ENCODE data around the gene ZFPM1. TPM values are rescaled to one million over a fixed set of nuclear protein-coding genes. Genes with fewer than 3 reads are reported as not detected.

The ZFPM1 gene
- total and polyA plus RNA-seq, 2 of the 8 experiments (the other 6 are each of a cell fraction or from before 2014, with no cell fraction given): 0.74 to 4.8 TPM

GRCh38 chr16:88406096-88407041 is 46.7 kb upstream of the ZFPM1 start:
- DNase-seq (ENCODE audit: low read depth in 1 of 2, low spot score in 2 of 2): no peak
- Histone ChIP-seq H2AK5ac (ENCODE audit: low read depth, low read length) (no peak overlapping the region), H3K79me1 (ENCODE audit: low read depth, low read length) (no peaks in the 10 kb centered on the region), H3K4me2 (ENCODE audit: insufficient read depth in 1 of 2, low read depth in 2 of 2, low read length in 2 of 2) (no peak overlapping the region), H3K56ac (replicated peaks; ENCODE audit: insufficient read length, low read depth, low read length) (no peak overlapping the region), H2AFZ (ENCODE audit: low read length) (no peak overlapping the region), H3K18ac (ENCODE audit: extremely low read depth, low read length) (no peak overlapping the region; the same call in 1 of the 2 replicates), H4K20me1 (replicated peaks in 1 of 2; ENCODE audit: control insufficient read depth in 1 of 2, insufficient read depth in 2 of 2, low read length in 2 of 2) (peaks cover 0 to 6% of the 10 kb centered on the region in 2 experiments), H3K4ac (replicated peaks; ENCODE audit: insufficient read length, low read depth, low read length) (no peak overlapping the region), H2BK12ac (ENCODE audit: low read depth, low read length) (no peak overlapping the region), H3K14ac (ENCODE audit: insufficient read length) (no peak overlapping the region), H3K27ac (ENCODE audit: low read depth, low read length) (no peak overlapping the region), H3K23me2 (ENCODE audit: low read depth, low read length) (peaks cover 8% of the 10 kb centered on the region; the same call in 1 of the 2 replicates), H3K36me3 (ENCODE audit: control insufficient read depth in 2 of 4, insufficient read depth in 4 of 4, low read length in 3 of 4) (no peaks in the 10 kb centered on the region; a peak in 1 of 8 replicates), H2BK5ac (ENCODE audit: low read depth, low read length) (no peak overlapping the region), H3K9ac (replicated peaks in 1 of 4; ENCODE audit: extremely low read depth in 1 of 4, low read depth in 3 of 4, low read length in 3 of 4) (no peak overlapping the region), H2BK120ac (replicated peaks; ENCODE audit: low read depth, low read length) (no peak overlapping the region), H3K23ac (ENCODE audit: insufficient read length) (no peak overlapping the region), H2BK20ac (ENCODE audit: low read length) (no peak overlapping the region), H3K4me3 (ENCODE audit: extremely low read depth in 1 of 4, insufficient read depth in 2 of 4, low read depth in 3 of 4, low read length in 4 of 4) (no peak overlapping the region), H3K79me2 (ENCODE audit: control insufficient read depth in 1 of 2, insufficient read depth in 2 of 2, low read length in 2 of 2) (no peaks in the 10 kb centered on the region), H3K4me1 (replicated peaks in 1 of 4; ENCODE audit: control insufficient read depth in 3 of 4, insufficient read depth in 4 of 4, low read length in 3 of 4) (no peaks in the 10 kb centered on the region), H2BK15ac (ENCODE audit: low read length) (no peak overlapping the region), H3K9me3 (ENCODE audit: insufficient read depth in 2 of 2, low read depth in 1 of 2, low read length in 1 of 2) (no peaks in the 10 kb centered on the region), H4K5ac (ENCODE audit: insufficient read length, low read depth, low read length) (no peak overlapping the region), H4K8ac (ENCODE audit: extremely low read depth, insufficient read depth, low read length) (no peak overlapping the region), H4K91ac (replicated peaks; ENCODE audit: insufficient read length, low read length) (no peak overlapping the region), H3K27me3 (replicated peaks in 1 of 4; ENCODE audit: control insufficient read depth in 3 of 4, extremely low read depth in 1 of 4, insufficient read depth in 3 of 4, low read length in 3 of 4) (no peaks in the 10 kb centered on the region)
- POLR2A ChIA-PET (ENCODE audit: partially characterized antibody): interaction anchor here (0.6 kb wide), 1 partner anchor 47 kb away, joined by 4 read pairs; no protein-coding TSS in a partner anchor
- no peak for FAIRE-seq
- CTCF ChIA-PET (ENCODE audit: partially characterized antibody): interaction anchor here (0.6 to 1.8 kb wide), 23 partner anchors 9 to 400 kb away, joined by 3 to 6 read pairs (median 3); no protein-coding TSS in a partner anchor
- WGBS, 2 experiments (ENCODE audit: extremely low coverage in 1 of 2, insufficient coverage in 1 of 2, insufficient read length in 1 of 2, insufficient replicate concordance in 2 of 2, low coverage in 1 of 2, low lambda C conversion rate in 2 of 2, missing lambda C conversion rate in 1 of 2): 89% methylated on average over 32 of the region's 39 CpGs; no CpG with 5 or more reads in 1 of the 2 experiments
- TF ChIP-seq CTCF (IDR thresholded peaks at IDR 0.05; ENCODE audit: control extremely low read depth in 1 of 3, insufficient read depth in 1 of 3, low read depth in 1 of 3, low read length in 3 of 3) (peak; percentile 44 to 52 (median 47); a peak in 3 of 4 replicates), RNF2 (IDR thresholded peaks at IDR 0.05; ENCODE audit: borderline replicate concordance, low read depth, low read length, missing control alignments, poor library complexity, severe bottlenecking) (no peak), RAD21 (IDR thresholded peaks at IDR 0.05 in 1 of 2, conservative IDR thresholded peaks at IDR 0.05 in 1 of 2; ENCODE audit: low read depth in 2 of 2, low read length in 2 of 2) (peak; percentile 42 to 62)
